T47D (cell line): ENCODE results near the gene USP12.
A peak's percentile ranks its signal among the peaks of the same experiment; 100 is the strongest.
"Not testable (repeated sequence)": the region's sequence is repeated elsewhere in the genome, so short reads cannot be mapped to it uniquely, and the experiment has no call there.

Experiments used
- DNase-seq, 2 experiments: peaks; one replicate each; pipeline versions ENCODE4 v3.0.0 to v3.0.0-alpha.2; 2011 to 2012; ENCODE audit warnings: low read depth in 1 of 2, low spot score in 1 of 2
- JUND ChIP-seq: IDR thresholded peaks from 2 replicates; pipeline ENCODE4 v1.6.1; 2012; ENCODE audit warnings: low read depth
- in situ Hi-C: cut with HindIII; loops from 2 replicates; pipeline ENCODE4 v1.10.0; 2016; ENCODE audit warnings: low sequenced_read_pairs, low pct_unique_long_range_greater_than_20kb

USP12 gene, protein sequence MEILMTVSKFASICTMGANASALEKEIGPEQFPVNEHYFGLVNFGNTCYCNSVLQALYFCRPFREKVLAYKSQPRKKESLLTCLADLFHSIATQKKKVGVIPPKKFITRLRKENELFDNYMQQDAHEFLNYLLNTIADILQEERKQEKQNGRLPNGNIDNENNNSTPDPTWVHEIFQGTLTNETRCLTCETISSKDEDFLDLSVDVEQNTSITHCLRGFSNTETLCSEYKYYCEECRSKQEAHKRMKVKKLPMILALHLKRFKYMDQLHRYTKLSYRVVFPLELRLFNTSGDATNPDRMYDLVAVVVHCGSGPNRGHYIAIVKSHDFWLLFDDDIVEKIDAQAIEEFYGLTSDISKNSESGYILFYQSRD

DNA sequence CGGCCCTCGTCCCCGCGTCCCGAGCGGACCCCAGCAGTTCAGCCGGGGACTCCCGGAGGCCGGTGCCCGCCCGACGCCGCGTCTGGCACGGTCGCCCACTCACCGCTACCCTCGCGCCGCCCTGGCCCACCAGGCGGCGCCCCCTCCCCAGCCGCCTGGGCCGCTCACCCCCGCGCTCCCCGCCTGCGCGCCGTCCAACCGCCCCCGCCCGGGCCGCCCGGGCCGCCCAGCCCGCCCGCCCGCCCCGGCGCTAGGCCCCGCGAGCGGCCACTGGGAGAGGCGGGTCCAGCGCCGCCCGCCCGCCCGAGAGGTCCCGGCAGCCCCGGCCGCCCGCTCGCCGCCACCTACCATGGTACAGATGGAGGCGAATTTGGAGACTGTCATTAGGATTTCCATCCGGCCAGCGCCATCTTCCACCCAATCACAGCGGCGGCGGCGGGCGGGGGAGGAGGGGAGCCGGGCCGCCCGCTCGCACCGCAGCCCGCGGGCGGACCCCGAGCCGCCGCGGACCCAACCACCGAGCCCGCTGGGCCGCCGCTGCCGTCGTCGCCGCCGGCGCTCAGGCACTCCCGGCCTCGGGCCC is at the start of gene USP12:
Gene USP12 (minus strand): TSS at position 568 of the 583 bp plus-strand sequence. CDS start 172 bp downstream, at position 396.
- in situ Hi-C loops: no loop called here
- DNase-seq: no peak
- TF ChIP-seq JUND: no peak

DNA sequence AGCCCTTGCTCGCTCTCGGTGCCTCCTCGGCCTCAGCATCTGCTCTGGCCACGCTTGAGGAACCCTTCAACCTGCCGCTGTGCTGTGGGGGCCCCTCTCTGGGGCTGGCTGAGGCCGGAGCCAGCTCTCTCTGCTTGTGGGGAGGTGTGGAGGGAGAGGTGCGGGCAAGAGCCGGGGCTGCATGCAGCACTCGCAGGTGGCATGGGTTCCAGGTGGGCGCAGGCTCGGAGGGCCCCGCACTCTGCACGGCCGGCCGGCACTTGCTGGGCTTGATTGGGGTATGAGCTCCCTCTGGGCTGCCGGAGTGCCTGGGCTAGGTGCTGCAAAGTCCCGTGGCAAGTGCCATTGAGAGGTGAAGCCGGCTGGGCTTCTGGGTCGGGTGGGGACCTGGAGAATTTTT is 48.0 kb upstream of the USP12 start:
- in situ Hi-C loops: no loop called here
- no peak for TF ChIP-seq JUND
- DNase-seq: no peak

DNA sequence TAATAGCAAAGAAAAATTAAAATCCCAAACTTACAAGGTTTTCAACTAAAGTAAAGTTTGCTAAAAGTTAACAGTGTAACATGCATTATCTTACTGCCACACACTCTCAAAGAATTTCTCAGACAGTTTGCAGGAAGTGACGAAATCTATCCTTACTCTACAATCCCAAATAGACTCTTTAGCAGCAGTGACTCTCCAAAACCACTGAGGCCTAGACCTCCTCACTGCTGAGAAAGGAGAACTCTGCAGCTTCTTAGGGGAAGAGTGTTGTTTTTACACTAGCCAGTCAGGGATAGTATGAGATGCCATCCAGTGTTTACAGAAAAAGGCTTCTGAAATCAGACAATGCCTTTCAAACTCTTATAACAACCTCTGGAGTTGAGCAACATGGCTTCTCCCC is 47.2 kb upstream of the USP12 start:
- in situ Hi-C loops, DNase-seq: not testable (repeated sequence)

DNA sequence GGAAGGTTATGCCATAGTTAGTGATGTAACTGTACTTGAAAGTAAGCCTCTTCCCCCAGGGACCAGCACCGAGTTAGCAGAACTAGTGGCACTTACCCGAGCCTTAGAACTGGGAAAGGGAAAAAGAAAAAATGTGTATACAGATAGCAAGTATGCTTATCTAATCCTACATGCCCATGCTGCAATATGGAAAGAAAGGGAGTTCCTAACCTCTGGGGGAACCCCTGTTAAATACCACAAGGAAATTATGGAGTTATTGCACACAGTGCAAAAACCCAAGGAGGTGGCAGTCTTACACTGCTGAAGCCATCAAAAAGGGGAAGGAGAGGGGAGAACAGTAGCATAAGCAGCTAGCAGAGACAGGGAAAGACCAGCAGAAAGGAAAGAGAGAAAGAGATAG is 46.2 kb upstream of the USP12 start:
- in situ Hi-C loops, DNase-seq: not testable (repeated sequence)

DNA sequence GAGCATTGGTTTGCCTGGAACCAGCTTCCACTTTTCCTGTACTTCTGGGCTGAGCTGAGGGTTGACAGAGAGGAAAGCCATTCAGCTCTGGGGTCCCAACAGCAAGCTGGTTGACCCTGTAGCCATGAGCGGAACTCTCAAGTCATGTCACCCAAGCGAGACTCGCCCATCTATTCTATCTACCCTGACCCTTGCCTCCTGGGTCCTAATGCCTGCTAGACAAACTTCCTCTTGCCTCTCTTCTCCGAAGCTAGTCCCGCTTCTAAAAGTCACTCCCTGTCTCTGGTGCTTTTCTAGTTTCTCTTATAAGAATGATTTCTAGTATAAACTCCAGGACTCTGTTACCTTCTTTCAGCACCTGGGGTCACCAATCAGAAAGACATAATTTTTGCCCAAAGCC is 41.8 kb upstream of the USP12 start:
- in situ Hi-C loops, DNase-seq: not testable (repeated sequence)

DNA sequence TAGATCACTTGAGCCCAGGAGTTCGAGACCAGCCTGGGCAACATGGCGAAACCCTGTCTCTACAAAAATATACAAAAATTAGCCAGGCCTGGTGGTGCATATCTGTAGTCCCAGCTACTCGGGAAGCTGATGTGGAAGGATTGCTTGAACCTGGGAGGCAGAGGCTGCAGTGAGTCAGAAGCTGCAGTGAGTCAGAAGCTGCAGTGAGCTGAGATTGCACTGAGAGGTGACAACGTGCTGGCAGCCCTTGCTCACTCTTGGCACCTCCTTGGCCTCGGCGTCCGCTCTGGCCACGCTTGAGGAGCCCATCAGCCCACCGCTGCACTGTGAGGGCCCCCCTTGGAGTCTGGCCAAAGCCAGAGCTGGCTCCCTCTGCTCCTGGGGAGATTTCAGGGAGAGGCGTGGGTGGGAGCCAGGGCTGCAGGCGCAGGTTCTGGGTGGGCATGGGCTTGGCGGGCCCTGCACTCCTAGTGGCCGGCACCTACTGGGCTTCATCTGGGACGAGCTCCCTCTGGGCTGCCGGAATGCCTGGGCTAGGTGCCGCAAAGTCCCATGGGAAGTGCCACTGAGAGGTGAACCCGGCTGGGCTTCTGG is 40.3 kb upstream of the USP12 start:
- in situ Hi-C loops: no loop called here
- no peak for TF ChIP-seq JUND
- no peak for DNase-seq

DNA sequence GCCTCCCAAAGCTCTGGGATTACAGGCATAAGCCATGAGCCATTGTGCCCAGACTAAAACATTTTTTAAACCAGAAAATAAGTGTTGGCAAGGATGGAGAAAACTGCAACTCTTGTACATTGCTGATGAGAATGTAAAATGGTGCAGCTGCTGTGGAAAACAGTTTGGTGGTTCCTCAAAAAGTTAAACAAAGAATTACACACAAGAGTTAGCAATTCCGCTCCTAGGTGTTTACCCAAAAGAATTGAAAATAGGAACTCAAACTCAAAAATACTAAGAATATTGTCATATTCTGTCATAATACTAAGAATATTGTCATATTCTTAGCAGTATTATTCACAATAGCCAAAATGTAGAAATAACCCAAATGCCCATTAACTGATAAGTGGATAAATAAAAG is 39.7 kb upstream of the USP12 start:
- TF ChIP-seq JUND: no peak
- in situ Hi-C loops: no loop called here
- no peak for DNase-seq

DNA sequence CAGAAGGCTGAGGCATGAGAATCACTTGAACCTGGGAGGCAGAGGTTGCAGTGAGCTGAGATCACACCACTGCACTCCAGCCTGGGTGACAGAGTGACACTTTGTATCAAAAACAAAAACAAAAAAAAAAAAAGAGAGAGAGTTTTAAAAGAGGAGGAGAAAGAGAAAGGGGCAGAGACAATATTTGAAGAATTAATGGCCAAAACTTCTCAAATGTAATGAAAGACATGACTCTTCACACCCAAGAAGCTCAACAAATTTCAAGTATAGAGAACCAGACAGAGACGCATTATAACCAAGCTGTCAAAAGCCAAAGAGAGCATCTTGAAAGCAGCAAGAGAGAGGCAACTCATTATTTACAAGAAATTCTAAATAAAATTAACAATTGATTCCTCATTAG is 36.9 kb upstream of the USP12 start:
- in situ Hi-C loops: no loop called here

DNA sequence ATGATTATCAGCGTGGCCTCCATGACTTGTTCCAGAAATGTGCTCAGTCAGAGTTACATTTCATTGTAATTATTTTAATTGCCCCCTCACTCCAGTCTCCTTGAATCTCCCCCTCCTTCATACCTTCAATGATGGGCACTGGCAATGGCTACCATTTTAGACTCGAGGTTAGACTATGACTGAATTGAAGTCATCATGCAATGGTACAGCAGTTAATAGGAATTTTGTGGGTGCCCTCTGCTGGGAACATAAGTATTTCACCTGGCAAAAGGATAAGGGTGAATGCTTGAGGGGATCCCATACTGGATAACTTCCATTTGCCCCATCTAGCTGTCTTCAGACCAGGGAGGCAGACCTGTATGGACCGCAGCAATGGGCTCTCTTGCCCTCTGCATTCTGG is 32.2 kb upstream of the USP12 start:
- no peak for TF ChIP-seq JUND
- in situ Hi-C loops: no loop called here
- peak in 1 of 2 experiments; percentile 37 for DNase-seq

More for the DNA sequence above, 36.9 kb upstream of the USP12 start:
- no peak for DNase-seq
- TF ChIP-seq JUND: no peak

DNA sequence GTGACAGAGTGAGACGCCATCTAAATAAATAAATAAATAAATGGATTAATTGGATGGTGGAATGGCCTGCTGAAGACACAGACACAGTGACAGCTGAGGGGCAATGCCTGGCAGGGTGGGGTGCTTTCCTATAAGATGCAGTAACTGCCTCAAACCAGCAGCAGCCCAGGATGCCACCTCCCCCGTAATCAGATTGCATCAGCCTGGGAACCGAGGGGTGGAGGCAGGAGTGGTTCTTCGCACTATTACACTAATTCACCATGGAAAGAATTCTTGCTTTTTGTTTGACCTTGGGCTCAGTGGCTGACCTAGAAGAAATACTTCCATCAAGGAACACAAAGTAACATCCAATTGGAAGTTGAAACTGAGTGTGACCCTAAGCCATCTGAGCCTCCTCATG is 31.6 kb upstream of the USP12 start:
- in situ Hi-C loops: no loop called here
- DNase-seq: no peak
- TF ChIP-seq JUND: no peak

DNA sequence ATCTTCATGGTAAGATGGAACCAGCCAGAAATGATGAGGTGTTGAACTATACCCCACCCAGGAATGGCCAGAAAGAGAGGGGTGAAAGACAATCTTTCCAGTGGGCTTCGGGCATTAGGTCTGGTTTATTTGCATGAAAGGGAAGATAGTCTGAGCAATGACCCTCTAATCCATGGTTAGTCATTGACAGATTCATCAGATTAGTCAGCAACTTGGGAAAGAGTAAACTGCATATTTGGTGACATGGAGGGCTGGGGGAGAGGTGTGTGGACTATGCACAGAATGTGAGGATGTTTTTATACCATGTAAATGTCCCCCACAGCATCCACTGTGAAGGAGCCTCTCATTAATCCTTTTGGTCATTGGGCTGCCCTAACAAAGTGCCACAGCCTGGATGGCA is 30.1 kb upstream of the USP12 start:
- no peak for DNase-seq
- in situ Hi-C loops: no loop called here

DNA sequence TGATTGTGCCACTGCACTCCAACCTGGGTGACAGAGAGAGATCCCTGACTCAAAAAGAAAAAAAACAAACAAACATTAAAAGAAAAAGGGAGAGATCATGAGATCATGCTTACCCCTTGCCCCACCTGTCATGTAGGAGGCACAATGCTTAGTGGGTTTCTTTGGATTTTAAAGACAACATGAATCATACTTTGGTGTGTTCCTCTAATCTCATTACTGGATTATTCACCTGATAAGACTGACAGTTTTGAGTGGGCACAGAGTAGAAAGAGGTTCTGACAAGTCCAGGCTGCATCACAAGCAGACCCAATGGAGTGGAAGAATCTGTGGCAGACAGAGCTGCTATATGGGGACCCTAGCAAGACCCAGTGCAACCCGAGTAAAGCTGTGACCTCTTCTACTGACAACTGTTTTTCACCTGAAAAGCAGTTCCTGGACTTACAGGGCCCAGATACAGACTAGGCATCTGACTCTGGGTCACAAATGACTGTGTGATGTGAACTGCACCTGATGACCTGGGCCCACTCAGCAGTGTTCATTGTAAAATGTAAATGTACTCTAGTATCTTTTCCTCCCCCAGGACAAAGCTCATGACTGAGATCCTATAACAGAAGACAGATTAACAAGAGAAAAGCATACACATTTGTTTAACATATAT is 28.9 kb upstream of the USP12 start:
- TF ChIP-seq JUND: no peak
- DNase-seq: no peak
- in situ Hi-C loops: no loop called here

More for the DNA sequence above, 30.1 kb upstream of the USP12 start:
- no peak for TF ChIP-seq JUND

DNA sequence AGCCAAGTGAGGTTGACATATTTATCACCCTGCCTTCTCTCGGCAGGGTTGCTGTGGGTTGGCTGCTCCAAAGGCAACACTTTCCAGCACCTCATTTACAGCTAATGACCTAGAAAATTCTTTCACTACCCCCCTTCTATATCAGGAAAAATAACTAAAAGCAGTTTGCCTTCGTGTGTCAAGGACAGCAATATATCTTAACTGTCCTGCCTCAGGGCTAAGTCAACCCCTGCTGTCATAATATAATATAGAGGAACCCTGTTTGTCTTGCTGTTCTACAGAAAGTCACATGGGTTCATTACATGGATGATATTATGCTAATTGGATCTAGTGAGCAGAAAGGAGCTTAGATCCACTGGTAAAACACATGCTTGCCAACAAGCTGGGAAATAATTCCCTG is 28.1 kb upstream of the USP12 start:
- no peak for DNase-seq
- no peak for TF ChIP-seq JUND
- in situ Hi-C loops: no loop called here
